Transverse colon (tissue), 3 donors: Measurements from ENCODE around the gene CTDNEP1.

Experiments used
- EP300 ChIP-seq: sonication (generic); formaldehyde crosslinking; IDR thresholded peaks from one replicate; pipeline ENCODE4 v1.6.1; 2017; ENCODE audit warnings: antibody characterized with exemption, low read depth
- TF ChIP-seq, protein P1 (sequence below), 5 experiments: fragments of 200-600 bp in 3 of 5; fragments of 450-650 bp in 2 of 5; sonication (generic) in 3 of 5; IDR thresholded peaks; 1 replicate in 2 of 5; 2 replicates in 3 of 5; pipeline ENCODE4 v1.5.1; 2016 to 2017; ENCODE audit warnings: antibody characterized with exemption in 5 of 5, inconsistent platforms in 3 of 5, mild to moderate bottlenecking in 2 of 5, moderate library complexity in 1 of 5

DNA sequence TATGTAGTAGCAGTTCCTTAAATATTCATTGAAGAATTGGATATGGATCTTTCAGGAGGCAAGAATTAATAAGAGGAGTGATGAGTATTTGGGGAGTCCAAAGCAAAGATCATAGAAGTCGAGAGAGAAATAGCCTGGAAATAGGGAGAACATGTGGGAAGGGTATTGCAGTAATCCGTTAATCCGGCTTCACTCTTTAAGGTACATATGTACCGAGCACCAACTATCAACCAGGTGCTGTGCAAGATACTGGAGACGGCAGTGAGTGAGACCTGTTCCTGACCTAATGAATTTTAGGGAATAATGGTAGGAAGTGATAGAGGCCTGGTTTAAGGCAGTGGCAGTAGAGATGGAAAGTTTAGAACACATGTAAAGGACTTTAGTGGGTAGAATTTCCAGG lies 1.5 kb upstream of the CTDNEP1 start:
- TF ChIP-seq, protein P1, sequence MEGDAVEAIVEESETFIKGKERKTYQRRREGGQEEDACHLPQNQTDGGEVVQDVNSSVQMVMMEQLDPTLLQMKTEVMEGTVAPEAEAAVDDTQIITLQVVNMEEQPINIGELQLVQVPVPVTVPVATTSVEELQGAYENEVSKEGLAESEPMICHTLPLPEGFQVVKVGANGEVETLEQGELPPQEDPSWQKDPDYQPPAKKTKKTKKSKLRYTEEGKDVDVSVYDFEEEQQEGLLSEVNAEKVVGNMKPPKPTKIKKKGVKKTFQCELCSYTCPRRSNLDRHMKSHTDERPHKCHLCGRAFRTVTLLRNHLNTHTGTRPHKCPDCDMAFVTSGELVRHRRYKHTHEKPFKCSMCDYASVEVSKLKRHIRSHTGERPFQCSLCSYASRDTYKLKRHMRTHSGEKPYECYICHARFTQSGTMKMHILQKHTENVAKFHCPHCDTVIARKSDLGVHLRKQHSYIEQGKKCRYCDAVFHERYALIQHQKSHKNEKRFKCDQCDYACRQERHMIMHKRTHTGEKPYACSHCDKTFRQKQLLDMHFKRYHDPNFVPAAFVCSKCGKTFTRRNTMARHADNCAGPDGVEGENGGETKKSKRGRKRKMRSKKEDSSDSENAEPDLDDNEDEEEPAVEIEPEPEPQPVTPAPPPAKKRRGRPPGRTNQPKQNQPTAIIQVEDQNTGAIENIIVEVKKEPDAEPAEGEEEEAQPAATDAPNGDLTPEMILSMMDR (IDR thresholded peaks at IDR 0.05): no peak
- TF ChIP-seq EP300: no peak
